Fibroblast of the conjunctiva (primary cell): ENCODE measurements around the gene DDA1.
"Not testable (repeated sequence)": the region's sequence is repeated elsewhere in the genome, so short reads cannot be mapped to it uniquely, and the experiment has no call there.

Experiments used
- DNase-seq: peaks from one replicate; pipeline ENCODE4 v3.0.0-alpha.2; 2010; ENCODE audit warnings: low read depth

The DDA1 gene

GRCh38 chr19:17347877-17348276 is 38.5 kb downstream of the DDA1 start:
- no peak for DNase-seq

GRCh38 chr19:17348700-17349099 is 39.3 kb downstream of the DDA1 start:
- no peak for DNase-seq

GRCh38 chr19:17351815-17352435 is 42.6 kb downstream of the DDA1 start:
- no peak for DNase-seq

GRCh38 chr19:17352608-17353280 is 43.4 kb downstream of the DDA1 start:
- DNase-seq: no peak

- DNase-seq: no peak
Measured at GRCh38 chr19:17353386-17353785, 44.0 kb downstream of the DDA1 start.

GRCh38 chr19:17357078-17357666 is 47.8 kb downstream of the DDA1 start:
- DNase-seq: no peak

GRCh38 chr19:17357724-17358123 is 48.4 kb downstream of the DDA1 start:
- no peak for DNase-seq

GRCh38 chr19:17358395-17358794 is 49.0 kb downstream of the DDA1 start:
- DNase-seq: no peak

- DNase-seq: no peak
Measured at GRCh38 chr19:17359905-17360800, 50.8 kb downstream of the DDA1 start.

GRCh38 chr19:17363852-17364605 is 54.7 kb downstream of the DDA1 start:
- not testable (repeated sequence) for DNase-seq

GRCh38 chr19:17365361-17365760 is 56.0 kb downstream of the DDA1 start:
- no peak for DNase-seq

- no peak for DNase-seq
Measured at GRCh38 chr19:17370026-17370587, 60.7 kb downstream of the DDA1 start.
